ENCODE measurements around the gene CDHR2.

CDHR2 gene

DNA sequence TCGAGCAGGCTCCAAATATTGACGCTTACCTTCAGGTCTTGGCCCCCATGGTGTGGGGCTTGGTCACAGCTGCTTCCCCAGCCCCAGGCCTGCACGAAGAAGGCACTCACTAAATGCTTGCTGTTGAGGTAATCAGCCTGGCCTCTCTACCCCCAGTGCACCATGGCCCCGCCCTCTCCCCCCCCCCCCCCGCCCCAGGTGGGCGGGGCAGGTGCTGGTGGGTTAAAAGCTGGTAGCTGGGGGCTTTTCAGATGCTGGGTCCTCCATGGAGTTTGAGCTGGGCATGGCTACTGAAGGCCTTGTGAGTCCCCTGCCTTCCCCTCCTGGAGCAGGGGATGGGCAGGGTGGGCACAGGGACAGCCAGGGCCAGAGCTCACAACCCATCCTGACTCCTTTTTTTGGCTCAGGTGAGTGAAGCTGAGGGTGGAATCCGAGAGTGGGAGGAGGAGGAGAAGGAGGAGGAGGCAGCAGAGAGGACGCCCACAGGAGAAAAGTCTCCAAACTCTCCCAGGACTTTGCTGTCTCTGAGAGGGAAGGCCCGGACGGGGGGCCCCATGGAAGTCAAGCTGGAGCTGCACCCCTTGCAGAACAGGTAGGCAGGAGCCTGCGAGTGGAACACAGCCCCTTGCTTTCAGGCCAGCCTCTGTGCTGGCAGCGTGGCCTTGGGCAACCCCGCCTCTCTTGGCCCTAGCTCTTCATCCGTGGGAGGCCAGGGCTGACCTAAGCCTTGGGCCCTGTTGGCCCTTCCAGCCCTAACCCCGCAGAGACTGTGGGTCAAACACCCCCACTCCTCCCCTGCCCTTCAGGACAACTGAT, 93.7 kb downstream of the CDHR2 start:
- no peak overlapping the region for H3K4me3 ChIP-seq (ENCODE audit: low read depth, low read length)
- TF ChIP-seq CTCF (IDR thresholded peaks at IDR 0.05; ENCODE audit: control insufficient read depth, extremely low read depth, insufficient read depth) = no peak
- no peak for DNase-seq (ENCODE audit: low read depth)

DNA sequence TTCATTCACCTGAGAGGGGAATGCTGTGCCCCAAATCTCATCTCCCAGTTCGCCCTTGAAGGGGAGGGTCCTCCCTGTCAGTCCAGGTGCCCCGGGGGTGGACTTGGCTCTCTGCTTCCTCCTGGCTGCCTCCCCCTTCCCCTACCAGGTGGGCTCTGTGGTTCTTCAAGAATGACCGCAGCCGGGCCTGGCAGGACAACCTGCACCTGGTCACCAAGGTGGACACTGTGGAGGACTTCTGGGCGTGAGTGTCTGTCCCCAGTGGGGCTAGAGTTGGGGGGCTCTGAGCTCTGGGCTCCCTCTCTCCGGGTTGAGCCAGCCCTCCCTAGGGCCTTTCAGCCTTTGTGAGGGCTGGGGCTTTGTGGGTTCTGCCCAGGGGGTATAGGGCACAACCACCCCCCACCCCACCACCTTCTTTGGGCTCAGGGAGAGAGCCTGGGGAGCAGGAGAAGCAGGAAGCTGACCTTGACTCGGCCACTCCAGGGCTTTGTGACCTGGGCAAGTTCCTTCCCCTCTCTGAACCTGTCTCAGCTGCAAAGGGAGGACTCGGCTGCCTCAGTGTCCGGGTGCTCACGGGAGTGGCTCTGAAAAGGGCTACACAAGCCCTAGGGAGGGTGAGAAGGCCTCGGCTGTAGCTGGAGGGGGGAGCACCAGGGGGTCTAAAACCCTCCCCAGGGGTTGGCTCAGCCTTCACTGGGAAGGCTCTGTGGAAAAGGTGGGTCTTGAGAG, 94.5 kb downstream of the CDHR2 start:
- no peak for TF ChIP-seq CTCF (IDR thresholded peaks at IDR 0.05; ENCODE audit: control insufficient read depth, extremely low read depth, insufficient read depth)
- no peak overlapping the region for H3K4me3 ChIP-seq (ENCODE audit: low read depth, low read length)
- DNase-seq (ENCODE audit: low read depth) = no peak

DNA sequence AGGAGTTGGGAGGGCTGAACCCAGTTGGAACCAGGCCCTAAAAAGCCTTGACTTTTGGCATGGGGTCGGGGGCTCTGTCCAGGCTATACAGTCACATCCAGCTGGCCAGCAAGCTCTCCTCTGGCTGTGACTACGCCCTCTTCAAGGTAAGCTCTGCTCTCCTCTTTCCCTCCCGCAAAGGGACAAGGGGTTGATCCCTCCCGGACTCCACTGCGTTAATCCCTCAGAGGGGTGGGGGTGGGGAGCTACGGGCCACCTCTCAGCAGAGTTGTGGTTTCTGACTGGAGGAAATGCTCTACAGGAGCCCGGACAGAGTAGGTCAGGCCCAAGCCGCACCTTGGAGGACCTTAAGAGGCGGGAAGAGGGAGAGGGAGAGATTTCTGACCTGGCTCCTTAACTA, 95.2 kb downstream of the CDHR2 start:
- no peak for TF ChIP-seq CTCF (IDR thresholded peaks at IDR 0.05; ENCODE audit: control insufficient read depth, extremely low read depth, insufficient read depth)
- H3K4me3 ChIP-seq (ENCODE audit: low read depth, low read length) = no peak overlapping the region
- no peak for DNase-seq (ENCODE audit: low read depth)

- no peak overlapping the region for H3K4me3 ChIP-seq (ENCODE audit: low read depth, low read length)
- no peak for TF ChIP-seq CTCF (IDR thresholded peaks at IDR 0.05; ENCODE audit: control insufficient read depth, extremely low read depth, insufficient read depth)
- no peak for DNase-seq (ENCODE audit: low read depth)
These were observed 95.9 kb downstream of the CDHR2 start for GRCh38 chr5:176644878-176645670.

Data from LNCaP clone FGC (cell line).